H1 (cell line): Measurements from ENCODE around the gene COL28A1. TPM values are rescaled to one million over a fixed set of nuclear protein-coding genes. Genes with fewer than 3 reads are reported as not detected.

Experiments
- CTCF ChIA-PET: fragments of 300-600 bp; sonication (Branson Sonifier 250); formaldehyde crosslinking; loops from one replicate; lab custom pipeline; 2021; ENCODE audit not compliant: partially characterized antibody; lab: Charles Lee
- POLR2A ChIA-PET: fragments of 300-600 bp; sonication (Branson Sonifier 250); formaldehyde crosslinking; loops from one replicate; lab custom pipeline; 2021; ENCODE audit warnings: inconsistent platforms; ENCODE audit not compliant: partially characterized antibody; lab: Charles Lee
- DNase-seq, 2 experiments: peaks; one replicate each; pipeline versions ENCODE4 v3.0.0 to v3.0.0-alpha.2; 2010 to 2022; ENCODE audit warnings: low spot score in 2 of 2, low read depth in 1 of 2, mixed read lengths in 1 of 2
- FAIRE-seq: peaks from 2 replicates; lab custom pipeline; 2011; peaks lifted over from hg19 to GRCh38; lab: Jason Lieb, UNC
- H2AFZ ChIP-seq: 2 replicates; pipeline ENCODE4 v1.8.1; 2012; ENCODE audit warnings: low read length, inconsistent platforms
- H2AK5ac ChIP-seq: 2 replicates; pipeline ENCODE4 v1.6.1; 2013; ENCODE audit warnings: low read depth, low read length
- H2BK120ac ChIP-seq: replicated peaks from 2 replicates; pipeline ENCODE3; 2013; ENCODE audit warnings: low read depth, low read length, inconsistent platforms
- H2BK12ac ChIP-seq: 2 replicates; pipeline ENCODE4 v1.6.1; 2013; ENCODE audit warnings: low read depth, low read length
- H2BK15ac ChIP-seq: 2 replicates; pipeline ENCODE4 v1.6.1; 2013; ENCODE audit warnings: low read length
- H2BK20ac ChIP-seq: 2 replicates; pipeline ENCODE4 v1.6.1; 2013; ENCODE audit warnings: low read length
- H2BK5ac ChIP-seq: 2 replicates; pipeline ENCODE4 v1.6.1; 2013; ENCODE audit warnings: low read depth, low read length
- H3K14ac ChIP-seq: 2 replicates; pipeline ENCODE4 v1.6.1; 2013; ENCODE audit warnings: inconsistent platforms; ENCODE audit not compliant: insufficient read length
- H3K18ac ChIP-seq: 2 replicates; pipeline ENCODE4 v1.6.1; 2013; ENCODE audit warnings: low read length; ENCODE audit errors: extremely low read depth
- H3K23ac ChIP-seq: 2 replicates; pipeline ENCODE4 v1.6.1; 2013; ENCODE audit warnings: inconsistent platforms; ENCODE audit not compliant: insufficient read length
- H3K23me2 ChIP-seq: 2 replicates; pipeline ENCODE4 v1.6.1; 2013; ENCODE audit warnings: low read depth, low read length
- H3K27ac ChIP-seq: 2 replicates; pipeline ENCODE4 v1.6.1; 2011; ENCODE audit warnings: low read depth, low read length, inconsistent platforms
- H3K27me3 ChIP-seq, 4 experiments: replicated peaks in 1 of 4; 1 replicate in 1 of 4; 2 replicates in 3 of 4; pipeline versions ENCODE4 v1.6.1 to v1.8.1; 2011 to 2013; ENCODE audit warnings: low read length in 3 of 4, mild to moderate bottlenecking in 3 of 4, inconsistent platforms in 2 of 4, mixed read lengths in 2 of 4, moderate library complexity in 1 of 4; ENCODE audit not compliant: control insufficient read depth in 3 of 4, insufficient read depth in 3 of 4; ENCODE audit errors: extremely low read depth in 1 of 4
- H3K36me3 ChIP-seq, 4 experiments: 2 replicates each; pipeline versions ENCODE4 v1.6.1 to v1.8.1; 2011 to 2013; ENCODE audit warnings: mild to moderate bottlenecking in 4 of 4, low read length in 3 of 4, moderate library complexity in 2 of 4, control low read depth in 1 of 4, inconsistent platforms in 1 of 4; ENCODE audit not compliant: insufficient read depth in 4 of 4, control insufficient read depth in 2 of 4
- H3K4ac ChIP-seq: replicated peaks from 2 replicates; pipeline ENCODE3; 2013; ENCODE audit warnings: low read length, low read depth, mixed read lengths, inconsistent platforms; ENCODE audit not compliant: insufficient read length
- H3K4me1 ChIP-seq, 4 experiments: replicated peaks in 1 of 4; 1 replicate in 1 of 4; 2 replicates in 3 of 4; pipeline versions ENCODE4 v1.6.1 to v1.8.1; 2011 to 2013; ENCODE audit warnings: low read length in 3 of 4, inconsistent platforms in 2 of 4, mixed read lengths in 1 of 4; ENCODE audit not compliant: insufficient read depth in 4 of 4, control insufficient read depth in 3 of 4
- H3K4me2 ChIP-seq, 2 experiments: 2 replicates each; pipeline versions ENCODE4 v1.6.1 to v1.8.1; 2011 to 2013; ENCODE audit warnings: low read depth in 2 of 2, low read length in 2 of 2, control low read depth in 1 of 2, inconsistent platforms in 1 of 2, mild to moderate bottlenecking in 1 of 2; ENCODE audit not compliant: insufficient read depth in 1 of 2
- H3K4me3 ChIP-seq, 4 experiments: fragments of 200-600, 300-600 bp in 1 of 4; sonication (generic), shearing (Covaris generic), sonication (Bioruptor Twin) in 1 of 4; 2 replicates each; pipeline versions ENCODE4 v1.5.1 to v1.8.1; 2011 to 2016; ENCODE audit warnings: low read length in 4 of 4, low read depth in 3 of 4, control low read depth in 2 of 4, inconsistent platforms in 2 of 4, mild to moderate bottlenecking in 2 of 4, mixed read lengths in 1 of 4, moderate library complexity in 1 of 4; ENCODE audit not compliant: insufficient read depth in 2 of 4; ENCODE audit errors: extremely low read depth in 1 of 4
- H3K56ac ChIP-seq: replicated peaks from 2 replicates; pipeline ENCODE3; 2013; ENCODE audit warnings: low read depth, mild to moderate bottlenecking, mixed read lengths, low read length, inconsistent platforms; ENCODE audit not compliant: insufficient read length
- H3K79me1 ChIP-seq: 2 replicates; pipeline ENCODE4 v1.6.1; 2013; ENCODE audit warnings: low read depth, low read length, control low read depth
- H3K79me2 ChIP-seq, 2 experiments: 2 replicates each; pipeline versions ENCODE4 v1.6.1 to v1.8.1; 2012 to 2013; ENCODE audit warnings: low read length in 2 of 2, mild to moderate bottlenecking in 2 of 2, inconsistent platforms in 1 of 2; ENCODE audit not compliant: insufficient read depth in 2 of 2, control insufficient read depth in 1 of 2
- H3K9ac ChIP-seq, 4 experiments: replicated peaks in 1 of 4; 1 replicate in 1 of 4; 2 replicates in 3 of 4; pipeline versions ENCODE4 v1.6.1 to v1.8.1; 2011 to 2013; ENCODE audit warnings: low read depth in 3 of 4, low read length in 3 of 4, control low read depth in 2 of 4, mild to moderate bottlenecking in 2 of 4, moderate library complexity in 2 of 4, inconsistent platforms in 1 of 4; ENCODE audit errors: extremely low read depth in 1 of 4
- H3K9me3 ChIP-seq, 2 experiments: 2 replicates each; pipeline versions ENCODE4 v1.6.1 to v1.8.1; 2012 to 2013; ENCODE audit warnings: mild to moderate bottlenecking in 2 of 2, moderate library complexity in 2 of 2, control low read depth in 1 of 2, inconsistent platforms in 1 of 2, low read depth in 1 of 2, low read length in 1 of 2, mixed read lengths in 1 of 2; ENCODE audit not compliant: insufficient read depth in 2 of 2
- H4K20me1 ChIP-seq, 2 experiments: replicated peaks in 1 of 2; 2 replicates each; pipeline versions ENCODE3 to v1.8.1; 2011 to 2013; ENCODE audit warnings: inconsistent platforms in 2 of 2, low read length in 2 of 2, mild to moderate bottlenecking in 1 of 2; ENCODE audit not compliant: insufficient read depth in 2 of 2, control insufficient read depth in 1 of 2
- H4K5ac ChIP-seq: 2 replicates; pipeline ENCODE4 v1.6.1; 2013; ENCODE audit warnings: low read length, low read depth, mixed read lengths, inconsistent platforms; ENCODE audit not compliant: insufficient read length
- H4K8ac ChIP-seq: 2 replicates; pipeline ENCODE4 v1.8.0; 2013; ENCODE audit warnings: mild to moderate bottlenecking, moderate library complexity, low read length, inconsistent platforms; ENCODE audit not compliant: insufficient read depth; ENCODE audit errors: extremely low read depth
- H4K91ac ChIP-seq: replicated peaks from 2 replicates; pipeline ENCODE3; 2013; ENCODE audit warnings: low read length, mixed read lengths, inconsistent platforms; ENCODE audit not compliant: insufficient read length
- FOSL1 ChIP-seq: IDR thresholded peaks from 2 replicates; pipeline ENCODE4 v1.6.1; 2011; ENCODE audit warnings: mild to moderate bottlenecking, low read depth, low read length, moderate library complexity; ENCODE audit not compliant: insufficient read depth
- NRF1 ChIP-seq: IDR thresholded peaks from 2 replicates; pipeline ENCODE4 v1.6.1; 2011; ENCODE audit warnings: mild to moderate bottlenecking, low read depth, low read length, improper control_type of control experiment
- SIX5 ChIP-seq: IDR thresholded peaks from 2 replicates; pipeline ENCODE4 v1.6.1; 2011; ENCODE audit warnings: mild to moderate bottlenecking, low read depth, low read length
- SP1 ChIP-seq: IDR thresholded peaks from 2 replicates; pipeline ENCODE4 v1.6.1; 2011; ENCODE audit warnings: low read depth, low read length
- TEAD4 ChIP-seq: IDR thresholded peaks from 2 replicates; pipeline ENCODE4 v1.6.1; 2012; ENCODE audit warnings: low read depth, low read length, inconsistent platforms, mixed read lengths
- WGBS, 2 experiments: shearing (Covaris generic) in 1 of 2; methylation state at CpG; one replicate each; pipeline versions ENCODE4 v1.1.6 to v1.1.7; 2013 to 2015; ENCODE audit warnings: low lambda C conversion rate in 2 of 2, mixed read lengths in 2 of 2, inconsistent platforms in 1 of 2, low coverage in 1 of 2, missing lambda C conversion rate in 1 of 2; ENCODE audit not compliant: insufficient replicate concordance in 2 of 2, insufficient coverage in 1 of 2, insufficient read length in 1 of 2; ENCODE audit errors: extremely low coverage in 1 of 2, missing lambda C conversion rate in 1 of 2; 5-methylcytosine and 5-hydroxymethylcytosine counted together
- polyA plus RNA-seq, 7 experiments: library from polyadenylated mRNA; depleted of rRNA in 3 of 7; stranded (reverse) in 5 of 7; unstranded in 2 of 7; fragments of >200 nt in 5 of 7; fragments of 200-250 nt in 2 of 7; gene quantifications; 1 replicate in 5 of 7; 2 replicates in 1 of 7; 4 replicates in 1 of 7; pipeline versions ENCODE4 v1.2.1 to v1.2.3, GENCODE V29; 2011 to 2013; ENCODE audit warnings: missing spikeins in 2 of 7, mixed read lengths in 2 of 7
- total RNA-seq: library from RNA; stranded (reverse); fragmentation: NEBNext Ultra II Directional; extraction: Animal tissue kit (Norgen Biotek cat#: 25700); gene quantifications from 2 replicates; pipeline ENCODE4 v1.2.1, GENCODE V29; 2021
- TF ChIP-seq, protein P1 (sequence below), 3 experiments: IDR thresholded peaks; 1 replicate in 2 of 3; 2 replicates in 1 of 3; pipeline versions ENCODE4 v1.5.1 to v1.6.1; 2011; ENCODE audit warnings: low read length in 3 of 3, mild to moderate bottlenecking in 3 of 3, inconsistent platforms in 2 of 3, low read depth in 1 of 3, moderate library complexity in 1 of 3; ENCODE audit not compliant: insufficient read depth in 1 of 3; ENCODE audit errors: control extremely low read depth in 1 of 3
- TF ChIP-seq, protein P2 (sequence below): IDR thresholded peaks from 2 replicates; pipeline ENCODE4 v1.6.1; 2011; ENCODE audit warnings: low read length, improper control_type of control experiment

COL28A1 gene
- total and polyA plus RNA-seq, 2 of the 8 experiments (the other 6 are each of a cell fraction or from before 2014, with no cell fraction given) = 0.22 to 0.38 TPM

DNA sequence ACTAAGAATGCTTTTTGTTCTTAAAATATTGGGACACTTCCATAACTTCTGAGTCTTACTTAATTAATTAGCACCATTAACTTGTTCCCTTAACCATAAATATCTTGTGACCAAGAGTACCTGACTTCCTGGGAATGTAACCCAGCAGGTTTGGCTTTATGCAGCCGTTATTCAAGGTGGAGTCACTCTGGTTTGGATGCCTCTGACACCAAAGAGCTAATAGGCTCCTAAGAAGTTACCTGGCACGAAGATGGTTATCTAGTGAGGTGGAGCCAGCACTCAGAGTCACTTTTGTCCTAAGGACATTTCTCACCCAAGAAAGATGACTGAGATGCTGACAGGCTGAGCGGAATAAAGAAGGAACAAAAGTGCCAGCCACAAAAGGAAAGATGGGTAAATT, 181.0 kb downstream of the COL28A1 start:
- Histone ChIP-seq H4K20me1 (no peaks in the 10 kb centered on the region), H3K23ac (no peak overlapping the region), H2AK5ac (no peak overlapping the region), H3K4me3 (no peak overlapping the region), H3K9ac (no peak overlapping the region), H2BK5ac (no peak overlapping the region; the same call in 1 of the 2 replicates), H3K23me2 (no peaks in the 10 kb centered on the region), H3K27ac (no peak overlapping the region), H3K79me2 (no peaks in the 10 kb centered on the region), H4K8ac (no peak overlapping the region), H2BK15ac (no peak overlapping the region), H2BK20ac (no peak overlapping the region), H3K36me3 (peaks cover 0 to 3% (median 1%) of the 10 kb centered on the region in 4 experiments; a peak in 2 of 8 replicates), H3K4ac (no peak overlapping the region), H4K5ac (no peak overlapping the region), H2AFZ (no peak overlapping the region), H3K14ac (no peak overlapping the region), H4K91ac (no peak overlapping the region), H3K9me3 (peaks cover 9 to 13% of the 10 kb centered on the region in 2 experiments), H2BK12ac (no peak overlapping the region), H2BK120ac (no peak overlapping the region), H3K4me1 (peaks cover 2 to 15% (median 8%) of the 10 kb centered on the region in 4 experiments; a peak in 4 of 7 replicates), H3K27me3 (no peaks in the 10 kb centered on the region), H3K56ac (no peak overlapping the region), H3K4me2 (no peak overlapping the region), H3K18ac (peak overlapping the region; percentile 5; the same call in 1 of the 2 replicates), H3K79me1 (no peaks in the 10 kb centered on the region)
- POLR2A ChIA-PET = interaction anchor here (1.2 to 1.3 kb wide), 2 partner anchors 145 to 255 kb away, joined by 3 read pairs; no protein-coding TSS in a partner anchor
- 73% methylated on average over 3 of the region's 3 CpGs; no CpG with 5 or more reads in 1 of the 2 experiments for WGBS, 2 experiments
- FAIRE-seq (no peak), DNase-seq (no peak)
- no peak for TF ChIP-seq FOSL1
- TF ChIP-seq TEAD4 = 0 out of 2 replicates have a peak, but pooled peaks have one; percentile 17
- TF ChIP-seq, protein P1, sequence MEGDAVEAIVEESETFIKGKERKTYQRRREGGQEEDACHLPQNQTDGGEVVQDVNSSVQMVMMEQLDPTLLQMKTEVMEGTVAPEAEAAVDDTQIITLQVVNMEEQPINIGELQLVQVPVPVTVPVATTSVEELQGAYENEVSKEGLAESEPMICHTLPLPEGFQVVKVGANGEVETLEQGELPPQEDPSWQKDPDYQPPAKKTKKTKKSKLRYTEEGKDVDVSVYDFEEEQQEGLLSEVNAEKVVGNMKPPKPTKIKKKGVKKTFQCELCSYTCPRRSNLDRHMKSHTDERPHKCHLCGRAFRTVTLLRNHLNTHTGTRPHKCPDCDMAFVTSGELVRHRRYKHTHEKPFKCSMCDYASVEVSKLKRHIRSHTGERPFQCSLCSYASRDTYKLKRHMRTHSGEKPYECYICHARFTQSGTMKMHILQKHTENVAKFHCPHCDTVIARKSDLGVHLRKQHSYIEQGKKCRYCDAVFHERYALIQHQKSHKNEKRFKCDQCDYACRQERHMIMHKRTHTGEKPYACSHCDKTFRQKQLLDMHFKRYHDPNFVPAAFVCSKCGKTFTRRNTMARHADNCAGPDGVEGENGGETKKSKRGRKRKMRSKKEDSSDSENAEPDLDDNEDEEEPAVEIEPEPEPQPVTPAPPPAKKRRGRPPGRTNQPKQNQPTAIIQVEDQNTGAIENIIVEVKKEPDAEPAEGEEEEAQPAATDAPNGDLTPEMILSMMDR (IDR thresholded peaks at IDR 0.05; ENCODE audit: control extremely low read depth in 1 of 3, insufficient read depth in 1 of 3, low read depth in 1 of 3, low read length in 3 of 3) = no peak
- TF ChIP-seq NRF1 = no peak
- TF ChIP-seq SIX5 = no peak
- TF ChIP-seq SP1 = no peak
- TF ChIP-seq, protein P2, sequence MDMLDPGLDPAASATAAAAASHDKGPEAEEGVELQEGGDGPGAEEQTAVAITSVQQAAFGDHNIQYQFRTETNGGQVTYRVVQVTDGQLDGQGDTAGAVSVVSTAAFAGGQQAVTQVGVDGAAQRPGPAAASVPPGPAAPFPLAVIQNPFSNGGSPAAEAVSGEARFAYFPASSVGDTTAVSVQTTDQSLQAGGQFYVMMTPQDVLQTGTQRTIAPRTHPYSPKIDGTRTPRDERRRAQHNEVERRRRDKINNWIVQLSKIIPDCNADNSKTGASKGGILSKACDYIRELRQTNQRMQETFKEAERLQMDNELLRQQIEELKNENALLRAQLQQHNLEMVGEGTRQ = no peak
- CTCF ChIA-PET = interaction anchor here (0.9 to 3.1 kb wide), 2 partner anchors 137 to 252 kb away, joined by 3 to 9 read pairs; no protein-coding TSS in a partner anchor
